H9 (cell line): ENCODE measurements around the gene DSCAM. TPM values are rescaled to one million over a fixed set of nuclear protein-coding genes. Genes with fewer than 3 reads are reported as not detected.

Experiments
- DNase-seq: peaks from one replicate; pipeline ENCODE4 v3.0.0-alpha.2; 2017
- H2AFZ ChIP-seq: one replicate; pipeline ENCODE4 v1.6.1; 2013; ENCODE audit warnings: mild to moderate bottlenecking, low read length, control low read depth, moderate library complexity
- H2AK5ac ChIP-seq: 2 replicates; pipeline ENCODE4 v1.6.1; 2013; ENCODE audit warnings: low read length, control low read depth, mixed read lengths; ENCODE audit not compliant: insufficient read length
- H2BK120ac ChIP-seq: one replicate; pipeline ENCODE4 v1.6.1; 2013; ENCODE audit warnings: low read depth, mild to moderate bottlenecking, low read length, control low read depth, inconsistent platforms; ENCODE audit not compliant: poor library complexity, severe bottlenecking
- H2BK12ac ChIP-seq: 2 replicates; pipeline ENCODE4 v1.6.1; 2013; ENCODE audit warnings: low read length, control low read depth, mixed read lengths, low read depth; ENCODE audit not compliant: insufficient read length
- H2BK15ac ChIP-seq: 2 replicates; pipeline ENCODE4 v1.6.1; 2013; ENCODE audit warnings: low read depth, low read length, control low read depth
- H2BK20ac ChIP-seq: one replicate; pipeline ENCODE4 v1.6.1; 2013; ENCODE audit warnings: low read depth, mild to moderate bottlenecking, low read length, control low read depth, inconsistent platforms; ENCODE audit not compliant: poor library complexity, severe bottlenecking
- H2BK5ac ChIP-seq: 2 replicates; pipeline ENCODE4 v1.6.1; 2013; ENCODE audit warnings: low read length, control low read depth, mixed read lengths; ENCODE audit not compliant: insufficient read length
- H3K14ac ChIP-seq: 2 replicates; pipeline ENCODE4 v1.6.1; 2013; ENCODE audit warnings: low read length, control low read depth; ENCODE audit not compliant: insufficient read depth
- H3K18ac ChIP-seq: 2 replicates; pipeline ENCODE4 v1.6.1; 2013; ENCODE audit warnings: low read depth, mild to moderate bottlenecking, mixed read lengths, low read length, control low read depth; ENCODE audit not compliant: insufficient read length
- H3K23ac ChIP-seq: 2 replicates; pipeline ENCODE4 v1.6.1; 2013; ENCODE audit warnings: low read length, control low read depth, mixed read lengths, low read depth; ENCODE audit not compliant: insufficient read length
- H3K23me2 ChIP-seq: 2 replicates; pipeline ENCODE4 v1.6.1; 2013; ENCODE audit warnings: low read depth, mild to moderate bottlenecking, mixed read lengths, low read length, control low read depth; ENCODE audit not compliant: insufficient read length, poor library complexity, severe bottlenecking
- H3K27ac ChIP-seq: 2 replicates; pipeline ENCODE4 v1.5.1; 2013; ENCODE audit warnings: low read length, control low read depth, mixed read lengths, low read depth; ENCODE audit not compliant: insufficient read length
- H3K27me3 ChIP-seq: 2 replicates; pipeline ENCODE4 v1.6.1; 2013; ENCODE audit warnings: low read length, control low read depth, inconsistent platforms; ENCODE audit not compliant: insufficient read depth
- H3K4ac ChIP-seq: 2 replicates; pipeline ENCODE4 v1.6.1; 2013; ENCODE audit warnings: low read depth, mild to moderate bottlenecking, control low read depth, inconsistent platforms, low read length, moderate library complexity
- H3K4me1 ChIP-seq: 2 replicates; pipeline ENCODE4 v1.6.1; 2013; ENCODE audit warnings: low read length, control low read depth, inconsistent platforms; ENCODE audit not compliant: insufficient read depth
- H3K4me2 ChIP-seq: 2 replicates; pipeline ENCODE4 v1.6.1; 2013; ENCODE audit warnings: low read length, control low read depth, mixed read lengths; ENCODE audit not compliant: insufficient read length, insufficient read depth
- H3K56ac ChIP-seq: 2 replicates; pipeline ENCODE4 v1.6.1; 2013; ENCODE audit warnings: low read depth, mild to moderate bottlenecking, mixed read lengths, low read length, control low read depth; ENCODE audit not compliant: insufficient read length
- H3K79me1 ChIP-seq: 2 replicates; pipeline ENCODE4 v1.6.1; 2013; ENCODE audit warnings: low read depth, mild to moderate bottlenecking, moderate library complexity, low read length, control low read depth, inconsistent platforms; ENCODE audit not compliant: insufficient read depth, poor library complexity, severe bottlenecking
- H3K79me2 ChIP-seq: 2 replicates; pipeline ENCODE4 v1.6.1; 2013; ENCODE audit warnings: low read length, control low read depth, inconsistent platforms; ENCODE audit not compliant: insufficient read depth
- H3K9ac ChIP-seq: 2 replicates; pipeline ENCODE4 v1.6.1; 2013; ENCODE audit warnings: low read length, control low read depth, mixed read lengths; ENCODE audit not compliant: insufficient read length; ENCODE audit errors: extremely low read depth
- H3K9me3 ChIP-seq: one replicate; pipeline ENCODE4 v1.6.1; 2013; ENCODE audit warnings: low read depth, low read length, inconsistent platforms; ENCODE audit not compliant: control insufficient read depth
- H3T11ph ChIP-seq: one replicate; pipeline ENCODE4 v1.6.1; 2013; ENCODE audit warnings: mild to moderate bottlenecking, low read length, control low read depth, inconsistent platforms
- H4K20me1 ChIP-seq: one replicate; pipeline ENCODE4 v1.6.1; 2013; ENCODE audit not compliant: control insufficient read depth, insufficient read length, insufficient read depth
- H4K5ac ChIP-seq: 2 replicates; pipeline ENCODE4 v1.6.1; 2013; ENCODE audit warnings: low read depth, mild to moderate bottlenecking, mixed read lengths, low read length, control low read depth; ENCODE audit not compliant: insufficient read length
- H4K8ac ChIP-seq: replicated peaks from 2 replicates; pipeline ENCODE4 v1.6.1; 2013; ENCODE audit warnings: low read length, control low read depth, mixed read lengths, low read depth; ENCODE audit not compliant: insufficient read length
- H4K91ac ChIP-seq: 2 replicates; pipeline ENCODE4 v1.6.1; 2013; ENCODE audit warnings: low read depth, mild to moderate bottlenecking, moderate library complexity, mixed read lengths, low read length, control low read depth; ENCODE audit not compliant: insufficient read length
- H3K27ac Mint-ChIP-seq, 3 experiments: 2 replicates in 2 of 3; 3 replicates in 1 of 3; pipeline ENCODE4 v1.8.0; 2020 to 2021; ENCODE audit warnings: mixed read lengths in 3 of 3, mild to moderate bottlenecking in 1 of 3, moderate library complexity in 1 of 3
- H3K27me3 Mint-ChIP-seq: 2 replicates; pipeline ENCODE4 v1.8.0; 2021; ENCODE audit warnings: low read depth, mild to moderate bottlenecking, moderate library complexity, mixed read lengths
- H3K36me3 Mint-ChIP-seq, 3 experiments: 2 replicates in 2 of 3; 3 replicates in 1 of 3; pipeline ENCODE4 v1.8.0; 2020 to 2021; ENCODE audit warnings: low read depth in 3 of 3, mixed read lengths in 3 of 3; ENCODE audit not compliant: insufficient read depth in 1 of 3
- H3K4me1 Mint-ChIP-seq, 2 experiments: 2 replicates each; pipeline ENCODE4 v1.8.0; 2020; ENCODE audit warnings: mixed read lengths in 2 of 2
- H3K4me3 Mint-ChIP-seq, 2 experiments: 2 replicates in 1 of 2; 3 replicates in 1 of 2; pipeline ENCODE4 v1.8.0; 2020 to 2021; ENCODE audit warnings: mild to moderate bottlenecking in 2 of 2, mixed read lengths in 2 of 2, moderate library complexity in 1 of 2
- H3K9me3 Mint-ChIP-seq, 2 experiments: 2 replicates in 1 of 2; 3 replicates in 1 of 2; pipeline ENCODE4 v1.8.0; 2020; ENCODE audit warnings: mild to moderate bottlenecking in 2 of 2, mixed read lengths in 2 of 2, moderate library complexity in 1 of 2
- WGBS: extraction: QIAGEN DNeasy Blood & Tissue Kit; methylation state at CpG from one replicate; pipeline ENCODE4 v1.1.7; 2013; ENCODE audit warnings: missing lambda C conversion rate, low lambda C conversion rate, mixed read lengths; ENCODE audit not compliant: insufficient read length; ENCODE audit errors: extremely low coverage; 5-methylcytosine and 5-hydroxymethylcytosine counted together
- total RNA-seq: library from RNA; stranded (reverse); gene quantifications from 2 replicates; pipeline ENCODE4 v1.2.1, GENCODE V29; 2021
- TF ChIP-seq, protein P1 (sequence below): fragments of 200-600 bp; sonication (generic); conservative IDR thresholded peaks from 3 replicates; pipeline ENCODE4 v1.8.0; 2021; ENCODE audit warnings: antibody characterized with exemption, mild to moderate bottlenecking

Gene DSCAM
- total RNA-seq, 1 experiment from 2014 or later, result 0.17 TPM

DNA sequence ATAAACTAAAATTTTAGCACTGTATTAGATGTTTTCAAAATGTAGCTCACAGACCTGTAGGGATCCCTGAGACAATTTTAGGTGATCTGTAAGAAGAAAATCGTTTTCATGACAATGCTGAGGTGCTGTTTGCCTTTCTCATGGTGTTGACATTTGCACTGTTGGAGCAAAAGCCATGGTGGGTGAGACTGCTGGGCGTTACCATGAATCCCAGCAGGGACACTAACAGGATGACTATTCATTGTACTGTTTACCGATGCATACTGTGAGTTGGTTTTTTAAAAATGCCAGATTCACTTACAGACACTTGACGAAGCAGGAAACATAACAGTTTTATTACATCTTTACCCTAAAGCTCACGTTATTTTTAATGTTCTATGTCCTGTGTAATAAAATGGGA is 511.3 kb downstream of the DSCAM start:
- Histone ChIP-seq H3K18ac (no peak overlapping the region), H3K9ac (no peak overlapping the region), H3K23ac (no peak overlapping the region), H2BK15ac (no peak overlapping the region), H2BK12ac (no peak overlapping the region), H3K79me2 (no peaks in the 10 kb centered on the region), H3K27ac (no peak overlapping the region), H3K23me2 (no peaks in the 10 kb centered on the region), H2AK5ac (no peak overlapping the region), H3K9me3 (no peaks in the 10 kb centered on the region), H3K27me3 (peaks cover 2% of the 10 kb centered on the region; the same call in 1 of the 2 replicates), H2BK20ac (no peak overlapping the region), H3K4me2 (peak overlapping the region; percentile 38), H3K4me1 (no peaks in the 10 kb centered on the region), H3K14ac (no peak overlapping the region), H2AFZ (no peak overlapping the region), H4K5ac (no peak overlapping the region), H4K20me1 (no peaks in the 10 kb centered on the region), H4K8ac (no peak overlapping the region), H3T11ph (no peak overlapping the region), H4K91ac (no peak overlapping the region), H3K56ac (no peak overlapping the region), H2BK5ac (no peak overlapping the region), H3K79me1 (no peaks in the 10 kb centered on the region), H3K4ac (no peak overlapping the region), H2BK120ac (no peak overlapping the region)
- Mint-ChIP-seq H3K27me3 (peaks cover 47% of the 10 kb centered on the region), H3K4me3 (peak overlapping the region; percentile 42 to 60), H3K27ac (0 out of 7 replicates have a peak overlapping the region, but pooled peaks of 1 of the 3 experiments have one; percentile 57), H3K9me3 (peaks cover 0 to 3% of the 10 kb centered on the region in 2 experiments; a peak in 2 of 5 replicates), H3K36me3 (no peaks in the 10 kb centered on the region; a peak in 2 of 7 replicates), H3K4me1 (peaks cover 30 to 32% of the 10 kb centered on the region in 2 experiments)
- whole genome bisulfite sequencing, result no CpG with 5 or more reads among the region's 5 CpGs
- no peak for DNase-seq
- TF ChIP-seq, protein P1, sequence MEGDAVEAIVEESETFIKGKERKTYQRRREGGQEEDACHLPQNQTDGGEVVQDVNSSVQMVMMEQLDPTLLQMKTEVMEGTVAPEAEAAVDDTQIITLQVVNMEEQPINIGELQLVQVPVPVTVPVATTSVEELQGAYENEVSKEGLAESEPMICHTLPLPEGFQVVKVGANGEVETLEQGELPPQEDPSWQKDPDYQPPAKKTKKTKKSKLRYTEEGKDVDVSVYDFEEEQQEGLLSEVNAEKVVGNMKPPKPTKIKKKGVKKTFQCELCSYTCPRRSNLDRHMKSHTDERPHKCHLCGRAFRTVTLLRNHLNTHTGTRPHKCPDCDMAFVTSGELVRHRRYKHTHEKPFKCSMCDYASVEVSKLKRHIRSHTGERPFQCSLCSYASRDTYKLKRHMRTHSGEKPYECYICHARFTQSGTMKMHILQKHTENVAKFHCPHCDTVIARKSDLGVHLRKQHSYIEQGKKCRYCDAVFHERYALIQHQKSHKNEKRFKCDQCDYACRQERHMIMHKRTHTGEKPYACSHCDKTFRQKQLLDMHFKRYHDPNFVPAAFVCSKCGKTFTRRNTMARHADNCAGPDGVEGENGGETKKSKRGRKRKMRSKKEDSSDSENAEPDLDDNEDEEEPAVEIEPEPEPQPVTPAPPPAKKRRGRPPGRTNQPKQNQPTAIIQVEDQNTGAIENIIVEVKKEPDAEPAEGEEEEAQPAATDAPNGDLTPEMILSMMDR, result no peak
